Measurements from ENCODE around the gene CACNG4. TPM values are rescaled to one million over a fixed set of nuclear protein-coding genes. Genes with fewer than 3 reads are reported as not detected.

The CACNG4 gene
- total RNA-seq, 4 donors from 2014 or later = 0.44 TPM; not detected in 3

DNA sequence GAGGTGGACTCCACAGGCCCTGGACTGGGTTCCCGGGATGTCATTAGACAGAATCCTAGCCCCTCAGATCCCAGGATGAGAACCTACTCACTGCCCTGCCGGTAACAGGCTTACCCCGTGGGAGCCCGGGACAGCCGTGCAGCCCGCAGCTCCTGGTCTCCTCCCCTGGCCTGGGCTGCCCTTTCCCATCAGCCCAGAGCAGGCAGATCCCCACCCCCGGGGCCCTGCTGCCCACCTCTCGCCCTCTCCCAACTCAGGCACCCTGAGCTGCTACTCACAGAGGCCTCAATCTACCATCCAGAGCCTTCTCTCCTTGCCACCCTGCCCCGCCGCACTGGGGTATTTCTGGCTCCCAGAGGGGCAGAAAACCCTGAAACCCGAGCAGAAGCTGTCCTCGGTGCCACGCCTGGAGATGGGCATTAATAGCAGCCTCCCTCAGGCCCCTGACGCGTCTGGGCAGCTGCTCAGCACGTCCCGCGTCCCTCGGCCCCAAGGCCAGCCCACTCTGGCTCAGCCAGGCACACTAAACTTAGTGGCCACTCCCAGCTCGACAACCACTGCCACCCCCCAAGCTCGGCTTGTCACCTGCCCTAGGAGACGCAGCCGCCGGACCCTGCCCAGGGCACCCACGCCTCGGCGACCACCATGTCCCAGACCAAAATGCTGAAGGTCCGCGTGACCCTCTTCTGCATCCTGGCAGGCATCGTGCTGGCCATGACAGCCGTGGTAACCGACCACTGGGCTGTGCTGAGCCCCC is 79.7 kb downstream of the CACNG4 start, which contains the start of gene CACNG1:
CACNG1 (plus strand) TSS at position 539 of the 757 bp plus-strand sequence; CDS start at position 646, 107 bp downstream.
- peaks cover 0 to 26% (median 3%) of the 10 kb centered on the region in 4 donors for H3K9me3 ChIP-seq
- no peaks in the 10 kb centered on the region for H3K4me1 ChIP-seq
- H3K4me3 ChIP-seq = no peak within 1 kb of the TSS
- H3K27me3 ChIP-seq = no peaks in the 10 kb centered on the region
- TF ChIP-seq POLR2A (IDR thresholded peaks at IDR 0.05) = no peak
- no peak for TF ChIP-seq EP300 (IDR thresholded peaks at IDR 0.05)
- TF ChIP-seq CTCF (IDR thresholded peaks at IDR 0.05) = no peak
- WGBS, 2 donors = 78% methylated on average over 29 to 32 of the region's 32 CpGs
- DNase-seq (ENCODE audit: low spot score in 2 of 2) = no peak
- no peak within 1 kb of the TSS for H3K27ac ChIP-seq
- no peaks in the 10 kb centered on the region for H3K36me3 ChIP-seq

DNA sequence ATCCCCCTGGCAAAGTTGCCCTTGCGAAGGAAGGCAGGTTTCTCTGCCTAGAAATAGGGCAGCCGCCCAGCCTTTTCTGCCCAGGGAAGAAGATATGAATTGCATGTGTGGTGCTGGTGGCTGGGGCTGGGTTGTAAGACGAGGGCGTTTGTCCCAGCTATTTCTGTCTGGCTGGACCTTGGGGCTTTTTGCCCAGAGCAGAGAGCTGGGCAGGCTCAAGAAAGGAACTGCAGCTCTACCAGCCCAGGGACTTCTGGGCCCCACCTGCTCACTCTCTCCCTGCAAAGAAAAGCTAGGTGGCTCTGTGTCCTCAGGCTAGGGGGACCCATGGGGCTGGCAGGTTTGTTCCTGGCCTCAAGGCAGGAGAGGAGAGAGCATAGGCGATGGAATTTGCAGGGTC is 80.4 kb downstream of the CACNG4 start:
- Histone ChIP-seq H3K9me3 (peaks cover 0 to 34% (median 3%) of the 10 kb centered on the region in 4 donors), H3K27ac (no peak overlapping the region), H3K4me1 (no peaks in the 10 kb centered on the region), H3K4me3 (no peak overlapping the region), H3K36me3 (peaks cover 0 to 4% (median 0%) of the 10 kb centered on the region in 3 donors), H3K27me3 (no peaks in the 10 kb centered on the region)
- 79 to 81% methylated on average over 5 of the region's 5 CpGs for WGBS, 2 donors
- DNase-seq (ENCODE audit: low spot score in 2 of 2) = no peak
- TF ChIP-seq POLR2A (IDR thresholded peaks at IDR 0.05) (no peak), EP300 (IDR thresholded peaks at IDR 0.05) (no peak), CTCF (IDR thresholded peaks at IDR 0.05) (no peak)

DNA sequence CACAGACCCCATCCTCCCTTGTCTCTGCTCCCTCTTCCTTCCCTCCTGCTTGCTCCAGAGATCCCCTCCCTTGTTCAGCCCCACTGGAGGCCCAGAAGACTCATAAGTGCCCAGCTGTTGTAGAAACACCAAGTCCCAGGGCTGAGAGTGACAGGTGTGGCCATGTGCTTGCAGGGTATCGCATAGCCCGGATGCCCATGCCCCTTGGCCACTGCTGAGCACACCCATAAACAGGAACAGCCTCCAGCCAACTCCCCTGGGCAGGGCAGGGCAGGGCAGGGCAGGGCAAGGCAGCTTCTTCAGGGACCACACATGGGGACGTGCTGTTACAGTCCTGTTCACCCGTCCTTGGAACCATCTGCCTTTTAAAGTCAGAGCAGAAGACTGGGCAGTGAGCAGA is 81.9 kb downstream of the CACNG4 start:
- no peak overlapping the region for H3K27ac ChIP-seq
- no peak overlapping the region for H3K4me3 ChIP-seq
- no peaks in the 10 kb centered on the region for H3K4me1 ChIP-seq
- no peak for TF ChIP-seq POLR2A (IDR thresholded peaks at IDR 0.05)
- TF ChIP-seq CTCF (IDR thresholded peaks at IDR 0.05) = no peak
- no peak for TF ChIP-seq EP300 (IDR thresholded peaks at IDR 0.05)
- no peak for DNase-seq (ENCODE audit: low spot score in 2 of 2)
- peaks cover 0 to 6% (median 0%) of the 10 kb centered on the region in 3 donors for H3K36me3 ChIP-seq
- H3K9me3 ChIP-seq = peaks cover 0 to 45% (median 3%) of the 10 kb centered on the region in 4 donors
- no peaks in the 10 kb centered on the region for H3K27me3 ChIP-seq
- WGBS, 2 donors = 50 to 79% methylated on average over 2 to 4 of the region's 4 CpGs

GRCh38 chr17:67047382-67047781 is 82.9 kb downstream of the CACNG4 start:
- no peaks in the 10 kb centered on the region for H3K27me3 ChIP-seq
- no peak for TF ChIP-seq POLR2A (IDR thresholded peaks at IDR 0.05)
- no peak for TF ChIP-seq EP300 (IDR thresholded peaks at IDR 0.05)
- TF ChIP-seq CTCF (IDR thresholded peaks at IDR 0.05) = no peak
- H3K4me3 ChIP-seq = no peak overlapping the region
- WGBS, 2 donors = 74 to 81% methylated on average over 1 of the region's 1 CpG
- H3K9me3 ChIP-seq = peaks cover 0 to 45% (median 3%) of the 10 kb centered on the region in 4 donors
- H3K36me3 ChIP-seq = peaks cover 0 to 6% (median 0%) of the 10 kb centered on the region in 3 donors
- H3K27ac ChIP-seq = no peak overlapping the region
- no peaks in the 10 kb centered on the region for H3K4me1 ChIP-seq
- DNase-seq (ENCODE audit: low spot score in 2 of 2) = no peak

DNA sequence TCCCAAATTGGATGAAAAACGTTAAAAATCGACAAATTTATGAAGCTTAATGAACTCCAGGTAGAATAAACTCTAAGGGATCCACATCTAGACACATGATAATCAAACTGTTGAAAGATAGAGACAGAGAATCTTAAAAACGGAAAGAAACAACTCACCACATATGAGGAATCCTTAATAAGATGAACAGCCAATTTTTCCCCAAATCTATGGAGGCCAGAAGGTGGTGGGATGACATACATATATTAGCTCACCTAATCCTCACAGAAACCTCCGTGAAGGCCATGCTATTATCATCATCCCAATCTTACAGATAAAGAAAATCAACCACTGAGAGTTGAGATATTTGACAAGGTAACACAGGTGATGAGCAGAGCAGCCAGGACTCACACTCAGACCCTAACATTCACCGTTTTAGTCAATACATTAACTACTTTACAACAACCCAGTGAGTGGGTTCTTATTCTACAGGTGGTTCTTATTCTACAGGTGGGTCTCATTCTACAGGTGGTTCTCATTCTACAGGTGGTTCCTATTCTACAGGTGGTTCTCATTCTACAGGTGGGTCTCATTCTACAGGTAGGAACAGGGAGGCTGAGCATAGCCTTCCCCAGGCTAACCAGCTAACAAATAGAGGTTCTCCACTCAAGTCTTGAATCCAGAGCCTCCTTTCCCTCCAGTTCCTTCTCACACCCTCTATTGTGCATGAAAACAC is 84.7 kb downstream of the CACNG4 start:
- H3K4me3 ChIP-seq = no peak overlapping the region
- H3K27me3 ChIP-seq = no peaks in the 10 kb centered on the region
- WGBS, 2 donors = 83 to 87% methylated on average over 5 of the region's 5 CpGs
- no peaks in the 10 kb centered on the region for H3K4me1 ChIP-seq
- peaks cover 0 to 6% (median 0%) of the 10 kb centered on the region in 3 donors for H3K36me3 ChIP-seq
- TF ChIP-seq POLR2A (IDR thresholded peaks at IDR 0.05) (no peak), EP300 (IDR thresholded peaks at IDR 0.05) (no peak), CTCF (IDR thresholded peaks at IDR 0.05) (no peak)
- H3K9me3 ChIP-seq = peaks cover 0 to 45% (median 3%) of the 10 kb centered on the region in 4 donors
- no peak for DNase-seq (ENCODE audit: low spot score in 2 of 2)
- H3K27ac ChIP-seq = no peak overlapping the region
